HG03558 (cell line): Measurements from ENCODE around the gene PCTP.

Source experiments
- ATAC-seq: cut with Tn5 transposase; IDR thresholded peaks from one replicate; pipeline ENCODE4 v1.9.1; 2021; ENCODE audit warnings: moderate number of reproducible peaks; ENCODE audit not compliant: unreplicated experiment; ENCODE audit errors: extremely low read depth

The PCTP gene

GRCh38 chr17:55748841-55749240, 2.0 kb upstream of the PCTP start:
- ATAC-seq, result no peak

- ATAC-seq, result no peak
These were observed 866 bp upstream of the PCTP start for GRCh38 chr17:55749985-55750384.

- no peak for ATAC-seq
These were observed 934 bp downstream of the PCTP start for GRCh38 chr17:55751720-55752250.

- ATAC-seq, result no peak
These were observed 5.8 kb downstream of the PCTP start for GRCh38 chr17:55756689-55757088.

GRCh38 chr17:55757659-55758058, 6.8 kb downstream of the PCTP start:
- no peak for ATAC-seq

GRCh38 chr17:55758171-55758570, 7.3 kb downstream of the PCTP start:
- no peak for ATAC-seq

GRCh38 chr17:55760643-55761355, 9.9 kb downstream of the PCTP start:
- ATAC-seq, result no peak

- ATAC-seq, result no peak
These were observed 11.4 kb downstream of the PCTP start for GRCh38 chr17:55762086-55762858.

- no peak for ATAC-seq
These were observed 13.0 kb downstream of the PCTP start for GRCh38 chr17:55763856-55764255.

- no peak for ATAC-seq
These were observed 13.8 kb downstream of the PCTP start for GRCh38 chr17:55764610-55765009.

GRCh38 chr17:55765472-55765871, 14.6 kb downstream of the PCTP start:
- ATAC-seq, result no peak

GRCh38 chr17:55768936-55769624, 18.2 kb downstream of the PCTP start:
- ATAC-seq, result no peak

- ATAC-seq, result no peak
These were observed 18.8 kb downstream of the PCTP start for GRCh38 chr17:55769625-55770000.

- no peak for ATAC-seq
These were observed 19.5 kb downstream of the PCTP start for GRCh38 chr17:55770196-55770870.

GRCh38 chr17:55772086-55772485, 21.2 kb downstream of the PCTP start:
- no peak for ATAC-seq

GRCh38 chr17:55773671-55774070, 22.8 kb downstream of the PCTP start:
- ATAC-seq, result no peak

- no peak for ATAC-seq
These were observed 24.0 kb downstream of the PCTP start for GRCh38 chr17:55774846-55775271.

- ATAC-seq, result no peak
These were observed 25.4 kb downstream of the PCTP start for GRCh38 chr17:55776271-55776670.

- ATAC-seq, result no peak
These were observed 26.7 kb downstream of the PCTP start for GRCh38 chr17:55777471-55777971.
